ENCODE measurements around the gene PLCB2.

DNA sequence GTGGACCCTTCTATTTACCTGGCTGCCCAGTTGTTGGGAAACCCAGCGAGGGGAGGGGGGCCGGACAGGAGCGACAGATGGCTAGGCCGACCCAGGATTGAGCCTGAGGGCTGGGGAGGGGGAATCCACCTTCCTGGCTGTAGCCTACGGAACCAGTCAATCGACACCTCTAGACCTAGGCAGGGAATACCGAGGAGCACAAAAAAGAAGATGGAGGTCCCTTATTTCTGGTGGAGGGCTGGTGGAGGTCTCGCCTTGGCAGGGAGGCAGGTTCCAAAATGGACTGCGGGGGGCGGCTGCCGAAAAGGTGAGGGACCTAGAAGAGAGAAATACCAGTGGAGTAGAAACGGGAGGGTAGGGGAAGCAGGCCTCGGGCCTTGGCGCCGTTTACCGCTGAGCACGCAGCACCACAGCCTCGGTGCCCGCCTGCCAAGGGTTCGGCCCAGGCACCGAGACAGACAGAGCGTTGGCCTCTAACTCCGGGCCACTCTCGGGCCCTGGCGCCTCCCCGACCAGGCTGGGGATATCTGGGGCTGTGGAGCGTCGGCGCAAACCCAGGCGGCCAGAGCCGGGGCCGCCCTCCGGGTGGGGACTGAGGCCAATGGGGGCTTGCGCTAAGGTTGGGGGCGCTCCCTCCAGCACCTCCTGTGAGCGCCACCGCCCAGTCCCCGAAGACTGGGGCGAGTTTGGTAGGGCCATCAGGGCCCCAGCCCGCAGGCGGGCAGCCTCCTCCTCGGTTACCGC lies 26.5 kb downstream of the PLCB2 start:
- TF ChIP-seq POLR2A (IDR thresholded peaks at IDR 0.05; ENCODE audit: low read depth, low read length) (no peak), TAF1 (IDR thresholded peaks at IDR 0.05; ENCODE audit: borderline replicate concordance, low read depth, low read length) (no peak)

All from GM12892 (cell line).